ENCODE measurements around the gene SLC2A14.
"Not testable (repeated sequence)": the region's sequence is repeated elsewhere in the genome, so short reads cannot be mapped to it uniquely, and the experiment has no call there.

The SLC2A14 gene

DNA sequence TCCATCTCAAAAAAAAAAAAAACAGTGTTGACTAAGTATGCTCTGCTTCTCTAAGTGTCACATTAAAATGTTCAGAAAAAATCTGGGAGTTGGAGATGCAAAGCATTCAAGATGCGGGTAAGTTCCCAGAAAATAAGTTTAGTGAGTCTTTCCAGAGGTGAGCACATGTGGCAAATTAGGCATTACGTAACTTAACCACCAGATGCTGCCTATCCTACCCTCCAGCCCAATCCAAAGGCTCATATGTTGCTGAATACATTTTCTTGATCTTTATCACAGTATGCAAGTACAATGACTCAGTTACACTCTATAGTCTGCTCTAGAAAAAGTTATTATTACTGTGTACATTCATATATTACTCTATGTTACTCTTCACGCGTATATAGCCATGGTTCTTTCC lies 3.6 kb downstream of the SLC2A14 start:
- no peak for DNase-seq (ENCODE audit: low spot score)

DNA sequence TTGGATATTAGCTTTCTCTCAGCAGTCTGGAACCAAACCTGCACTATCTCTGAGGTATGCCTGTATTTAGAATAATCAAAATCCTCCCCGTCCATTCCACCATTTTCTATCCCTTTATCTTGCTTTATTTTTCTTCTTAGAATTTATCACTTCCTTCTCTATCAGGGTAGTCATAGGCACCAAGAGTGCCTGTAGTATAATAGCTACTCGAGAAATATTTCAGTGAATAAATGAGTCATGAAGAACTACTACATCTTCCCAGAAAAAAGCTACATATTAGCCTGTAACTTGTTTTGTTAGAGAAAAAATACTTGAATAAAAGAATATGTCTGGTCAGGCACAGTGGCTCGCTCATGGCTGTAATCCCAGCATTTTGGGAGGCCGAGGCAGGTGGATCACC lies 4.3 kb downstream of the SLC2A14 start:
- DNase-seq (ENCODE audit: low spot score), result no peak

DNA sequence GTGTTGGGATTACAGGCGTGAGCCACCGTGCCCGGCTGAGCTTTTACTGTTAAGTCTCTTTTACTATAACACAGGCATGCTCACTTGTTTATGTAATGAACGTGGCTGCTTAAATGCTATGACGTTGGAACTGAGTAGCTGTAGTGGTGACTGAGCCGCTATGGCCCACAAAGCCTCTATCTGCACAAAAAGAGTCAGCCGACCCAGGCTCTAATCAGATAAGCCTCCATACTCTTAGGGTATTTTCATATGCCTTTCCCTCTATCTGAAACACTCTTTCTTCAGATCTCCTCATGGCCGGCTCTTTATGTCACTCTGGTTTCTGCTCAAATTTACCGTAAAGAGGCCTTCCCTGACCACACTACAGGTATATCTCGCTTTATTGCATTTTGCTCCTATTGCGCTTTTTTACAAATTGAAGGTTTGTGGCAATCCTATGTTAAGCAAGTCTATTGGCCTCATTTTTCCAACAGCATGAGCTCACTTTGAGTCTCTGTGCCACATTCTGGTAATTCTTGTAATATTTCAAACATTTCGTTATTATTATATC lies 8.0 kb downstream of the SLC2A14 start:
- DNase-seq (ENCODE audit: low spot score), result no peak

DNA sequence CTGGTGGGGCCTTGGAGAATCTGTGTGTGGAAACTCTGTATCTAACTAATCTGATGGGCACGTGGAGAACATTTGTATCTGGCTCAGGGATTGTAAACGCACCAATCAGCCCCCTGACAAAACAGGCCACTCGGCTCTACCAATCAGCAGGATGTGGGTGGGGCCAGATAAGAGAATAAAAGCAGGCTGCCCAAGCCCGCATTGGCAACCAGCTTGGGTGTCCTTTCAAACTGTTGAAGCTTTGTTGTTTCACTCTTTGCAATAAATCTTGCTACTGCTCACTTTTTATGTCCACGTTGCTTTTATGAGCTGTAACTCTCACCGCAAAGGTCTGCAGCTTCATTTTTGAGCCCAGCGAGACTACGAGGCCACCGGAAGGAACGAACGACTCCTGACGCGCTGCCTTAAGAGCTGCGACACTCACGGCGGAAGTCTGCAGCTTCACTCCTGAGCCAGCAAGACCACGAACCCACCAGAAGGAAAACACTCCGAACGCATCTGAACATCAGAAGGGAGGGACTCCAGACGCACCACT lies 9.8 kb downstream of the SLC2A14 start:
- not testable (repeated sequence) for DNase-seq (ENCODE audit: low spot score)

DNA sequence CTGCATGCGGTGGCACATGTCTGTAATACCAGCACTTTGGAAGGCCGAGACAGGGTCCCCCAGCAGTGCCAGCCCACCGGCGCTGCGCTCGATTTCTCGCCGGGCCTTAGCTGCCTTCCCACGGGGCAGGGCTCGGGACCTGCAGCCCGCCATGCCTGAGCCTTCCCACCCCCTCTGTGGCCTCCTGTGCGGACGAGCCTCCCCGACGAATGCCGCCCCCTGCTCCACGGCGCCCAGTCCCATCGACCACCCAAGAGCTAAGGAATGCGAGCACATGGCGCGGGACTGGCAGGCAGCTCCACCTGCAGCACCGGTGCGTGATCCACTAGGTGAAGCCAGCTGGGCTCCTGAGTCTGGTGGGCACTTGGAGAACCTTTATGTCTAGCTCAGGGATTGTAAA lies 10.4 kb downstream of the SLC2A14 start:
- not testable (repeated sequence) for DNase-seq (ENCODE audit: low spot score)

DNA sequence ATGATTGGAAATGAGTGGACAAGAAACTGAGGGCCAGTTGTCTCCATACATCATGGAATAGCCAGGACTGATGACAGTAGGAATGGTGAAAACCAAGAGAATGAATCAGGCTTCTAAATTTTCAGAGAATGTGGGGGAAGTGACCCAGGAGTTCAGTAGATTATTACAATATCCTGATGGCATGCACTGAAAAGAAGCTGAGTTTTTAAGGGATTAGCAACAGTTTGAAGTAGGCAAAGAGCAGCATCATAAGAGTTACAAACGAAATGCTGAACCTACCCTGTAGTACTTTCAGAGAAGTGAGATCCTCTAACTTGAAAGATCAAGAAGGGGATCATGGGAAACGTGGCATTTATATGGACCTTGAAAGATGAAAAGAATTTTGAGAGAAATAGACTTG lies 13.2 kb downstream of the SLC2A14 start:
- DNase-seq (ENCODE audit: low spot score), result no peak

DNA sequence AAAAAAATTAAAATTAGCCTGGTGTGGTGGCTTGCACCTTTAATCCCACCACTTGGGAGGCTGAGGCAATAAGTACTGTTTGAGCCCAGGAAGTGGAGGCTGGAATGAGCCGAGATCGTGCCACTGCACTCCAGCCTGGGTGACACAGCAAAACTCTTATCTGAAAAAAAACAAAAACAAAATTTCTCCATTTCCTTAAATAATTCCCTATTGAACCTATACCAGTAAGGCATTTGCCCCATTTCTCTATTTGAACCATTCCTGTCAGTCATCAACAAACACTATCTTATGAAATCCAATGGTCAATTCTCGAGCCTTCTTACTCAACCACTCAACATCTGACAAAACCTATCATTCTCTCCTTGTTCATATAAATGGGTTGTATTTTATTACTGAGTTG lies 14.7 kb downstream of the SLC2A14 start:
- DNase-seq (ENCODE audit: low spot score), result no peak

DNA sequence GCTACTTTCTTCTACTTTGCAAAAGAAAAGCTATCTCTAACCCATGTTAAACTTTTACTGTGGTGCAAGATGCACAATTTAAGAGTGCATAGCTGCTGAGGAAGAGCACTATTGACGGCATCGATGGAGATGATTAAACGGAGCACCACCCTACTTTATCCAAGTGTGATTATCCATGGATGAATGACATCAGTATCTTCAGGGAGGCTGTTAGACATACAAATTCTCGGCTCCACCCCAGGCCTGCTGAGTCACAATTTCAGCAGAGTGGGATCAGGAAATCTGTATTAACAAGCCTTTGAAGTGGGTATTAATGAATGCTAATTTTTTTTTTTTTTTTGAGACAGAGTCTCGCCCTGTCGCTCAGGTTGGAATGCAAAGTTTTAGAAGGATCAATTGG lies 16.2 kb downstream of the SLC2A14 start:
- no peak for DNase-seq (ENCODE audit: low spot score)

DNA sequence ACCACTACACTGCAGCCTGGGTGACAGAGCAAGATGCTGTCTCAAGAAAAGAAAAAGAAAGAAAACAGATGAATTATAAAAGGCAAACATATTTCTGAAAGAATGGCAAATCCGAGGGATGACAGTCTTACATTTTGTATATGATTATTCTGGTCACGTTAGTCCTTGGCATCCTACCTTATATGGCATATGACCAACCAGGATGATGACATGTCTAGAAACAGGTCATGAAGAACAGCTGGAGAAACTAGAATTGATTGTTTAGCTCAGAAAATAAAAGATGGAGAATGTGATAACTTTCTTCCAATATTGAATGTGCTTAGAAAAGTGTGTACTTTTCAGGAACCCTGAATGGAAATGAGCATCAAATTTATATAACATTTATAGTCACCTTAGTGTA lies 19.2 kb downstream of the SLC2A14 start:
- no peak for DNase-seq (ENCODE audit: low spot score)

DNA sequence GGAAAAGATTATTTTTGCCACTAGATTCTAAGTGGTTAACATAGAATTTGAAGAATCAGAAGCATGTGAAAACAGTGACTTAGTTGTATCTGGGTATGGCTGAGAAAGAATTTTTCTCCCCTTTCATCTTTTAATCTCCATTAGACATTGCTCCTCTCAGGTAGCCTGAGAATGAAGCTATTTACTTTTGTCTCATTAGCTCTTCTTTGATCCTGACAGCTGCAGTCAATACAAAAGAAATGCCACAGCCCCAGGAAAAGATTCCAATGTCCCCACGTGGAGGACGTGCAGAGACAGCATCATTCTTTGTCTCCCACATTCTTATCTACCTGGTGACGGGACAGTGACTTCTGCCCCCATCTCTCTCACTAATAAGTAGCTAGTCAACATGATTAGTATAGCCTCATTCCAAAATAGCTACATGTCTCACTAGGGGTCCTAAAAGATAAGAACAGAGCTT lies 21.1 kb downstream of the SLC2A14 start:
- not testable (repeated sequence) for DNase-seq (ENCODE audit: low spot score)

DNA sequence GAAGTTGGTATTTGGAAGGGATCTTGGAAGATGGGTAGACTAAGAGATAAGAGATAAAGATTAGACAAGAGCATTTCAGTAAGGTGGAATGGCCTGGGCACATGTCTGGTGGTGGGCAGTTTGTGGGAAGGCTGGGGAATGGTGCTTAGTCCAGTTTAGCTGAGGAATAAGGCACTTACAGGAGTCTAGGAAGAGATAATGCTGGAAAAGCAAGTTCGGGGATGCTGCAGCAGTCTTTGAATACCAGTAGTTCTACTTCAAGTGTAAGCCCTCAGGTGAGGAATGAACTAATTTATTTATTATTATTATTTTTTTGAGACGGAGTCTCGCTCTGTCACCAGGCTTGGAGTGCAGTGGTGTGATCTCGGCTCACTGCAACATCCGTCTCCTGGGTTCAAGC lies 22.6 kb downstream of the SLC2A14 start:
- DNase-seq (ENCODE audit: low spot score), result not testable (repeated sequence)

DNA sequence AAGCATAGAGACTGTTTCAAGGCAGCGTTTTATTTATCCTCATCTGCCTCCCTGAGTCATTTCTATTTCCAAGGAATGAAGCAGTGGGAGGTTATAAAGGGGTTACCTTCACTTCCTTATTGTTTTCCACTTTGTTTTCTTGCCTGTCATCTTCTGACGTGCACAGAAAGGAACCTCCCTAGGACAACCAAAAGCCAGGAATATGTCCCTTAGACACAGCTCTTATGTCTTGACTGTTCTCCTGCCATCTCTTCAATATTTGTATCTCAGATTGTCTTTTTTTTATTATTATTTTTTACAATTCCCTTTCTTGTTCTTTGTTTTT lies 24.7 kb downstream of the SLC2A14 start:
- DNase-seq (ENCODE audit: low spot score), result not testable (repeated sequence)

DNA sequence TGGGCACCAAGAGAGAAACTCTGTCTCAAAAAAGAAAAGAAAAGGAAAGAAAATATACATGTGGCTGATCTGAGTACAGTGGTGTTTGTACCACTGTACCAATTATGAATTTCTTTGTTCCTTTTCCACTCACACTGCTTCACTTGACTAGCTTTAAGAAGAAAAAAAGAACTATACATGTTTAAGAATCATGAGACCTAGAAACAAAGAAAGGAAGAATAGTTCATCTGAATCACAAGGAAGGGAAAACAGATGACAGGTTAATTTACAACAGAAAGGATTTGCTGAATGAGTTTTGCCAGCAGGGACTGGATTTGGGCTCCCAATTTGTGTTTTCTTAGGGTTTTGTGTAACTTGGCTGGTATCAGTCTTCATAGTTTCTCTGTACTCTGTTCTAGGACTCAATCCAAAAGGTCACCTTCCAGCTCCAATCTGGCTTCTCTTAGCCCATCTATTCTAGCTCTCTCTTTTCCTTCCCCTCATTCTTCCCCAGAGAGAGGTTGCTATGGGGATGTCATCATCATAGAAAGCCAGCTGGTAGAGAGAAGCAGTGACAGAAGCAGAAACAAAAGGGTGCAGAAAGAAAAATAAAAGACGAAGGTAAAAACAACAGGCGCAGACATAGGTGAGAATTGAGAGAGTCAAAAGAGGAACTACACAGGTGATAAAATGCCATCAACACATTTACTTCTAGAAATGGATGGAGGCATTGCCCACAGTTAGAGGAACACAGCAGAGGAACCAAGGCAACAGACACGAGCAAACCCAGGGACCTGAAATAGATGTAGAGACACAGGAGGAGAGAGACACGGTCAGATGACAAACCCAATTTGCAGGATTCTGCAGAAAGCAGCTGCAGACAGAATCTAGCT lies 25.3 kb downstream of the SLC2A14 start:
- not testable (repeated sequence) for DNase-seq (ENCODE audit: low spot score)

DNA sequence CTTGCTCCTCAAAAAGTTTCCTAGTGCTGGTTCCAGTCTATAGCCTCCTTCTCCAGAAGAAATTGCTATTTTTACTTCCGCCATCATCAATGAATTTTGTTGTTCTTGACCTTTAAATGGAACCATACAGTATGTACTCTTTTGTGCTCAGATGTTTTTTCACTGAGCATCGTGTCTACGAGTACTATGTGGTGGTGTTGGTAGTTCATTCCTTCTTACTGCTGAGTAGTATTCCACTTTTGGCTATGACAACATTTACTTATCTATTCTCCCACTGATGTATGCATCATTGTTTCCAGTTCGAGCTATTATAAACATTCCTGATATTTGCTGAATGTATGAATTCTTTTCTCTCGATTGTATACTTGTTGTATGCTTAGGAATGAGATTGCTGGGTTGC lies 28.6 kb downstream of the SLC2A14 start:
- DNase-seq (ENCODE audit: low spot score), result no peak

DNA sequence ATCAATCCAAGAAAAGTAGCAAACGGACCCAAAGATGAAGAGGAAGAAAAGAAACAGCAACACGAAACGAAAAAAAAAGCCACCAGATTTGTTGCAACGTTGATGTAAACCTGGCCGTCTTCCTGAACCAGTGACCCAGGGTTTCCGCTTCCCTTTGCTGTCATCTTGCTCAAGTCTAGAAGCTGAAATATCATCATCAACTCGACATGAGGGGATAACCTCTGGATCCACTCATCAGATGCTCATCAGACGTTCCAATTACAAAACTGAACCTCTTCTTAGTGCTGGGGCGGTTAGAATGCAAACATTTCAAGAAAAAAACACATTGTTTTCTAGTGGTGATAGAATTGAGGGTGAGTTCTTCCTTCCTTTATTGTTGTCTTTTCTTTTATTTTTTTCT lies 29.1 kb downstream of the SLC2A14 start:
- DNase-seq (ENCODE audit: low spot score), result not testable (repeated sequence)

DNA sequence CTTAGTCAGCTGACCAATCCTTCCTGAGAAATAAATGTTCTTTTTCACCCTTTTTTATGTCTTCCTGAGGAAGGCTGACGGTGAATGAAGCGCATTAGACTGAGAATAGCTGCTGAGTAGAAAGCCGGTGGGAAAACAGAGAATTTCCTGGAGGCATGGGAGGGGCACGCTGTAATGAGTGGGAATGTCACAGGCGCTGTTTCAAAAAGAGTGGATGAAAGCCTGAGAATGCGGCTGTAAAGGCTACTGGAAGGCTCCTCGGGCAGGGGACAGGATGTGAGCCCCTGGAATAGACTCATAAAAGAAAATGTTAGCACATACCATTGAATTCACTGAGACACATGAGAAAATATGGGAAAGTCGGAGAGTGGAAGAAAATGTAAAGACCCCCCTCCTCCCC lies 29.6 kb downstream of the SLC2A14 start:
- DNase-seq (ENCODE audit: low spot score), result not testable (repeated sequence)

DNA sequence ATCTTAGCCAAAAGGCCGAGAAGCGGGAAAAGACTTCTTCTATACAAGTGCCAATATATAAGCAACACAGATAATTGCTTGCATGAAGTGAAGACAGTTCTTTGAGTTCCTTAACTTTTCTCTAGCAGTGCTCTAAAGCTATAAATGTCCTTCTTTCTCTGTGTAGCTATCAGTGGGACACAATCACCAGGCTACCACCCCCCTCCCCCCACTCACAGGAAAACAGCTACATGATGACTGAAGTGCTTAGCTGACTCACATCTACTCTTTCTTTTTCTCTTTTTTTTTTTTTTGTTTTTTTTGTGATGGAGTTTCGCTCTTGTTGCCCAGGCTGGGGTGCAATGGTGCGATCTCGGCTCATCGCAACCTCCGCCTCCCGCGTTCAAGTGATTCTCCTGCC lies 30.3 kb downstream of the SLC2A14 start:
- not testable (repeated sequence) for DNase-seq (ENCODE audit: low spot score)

DNA sequence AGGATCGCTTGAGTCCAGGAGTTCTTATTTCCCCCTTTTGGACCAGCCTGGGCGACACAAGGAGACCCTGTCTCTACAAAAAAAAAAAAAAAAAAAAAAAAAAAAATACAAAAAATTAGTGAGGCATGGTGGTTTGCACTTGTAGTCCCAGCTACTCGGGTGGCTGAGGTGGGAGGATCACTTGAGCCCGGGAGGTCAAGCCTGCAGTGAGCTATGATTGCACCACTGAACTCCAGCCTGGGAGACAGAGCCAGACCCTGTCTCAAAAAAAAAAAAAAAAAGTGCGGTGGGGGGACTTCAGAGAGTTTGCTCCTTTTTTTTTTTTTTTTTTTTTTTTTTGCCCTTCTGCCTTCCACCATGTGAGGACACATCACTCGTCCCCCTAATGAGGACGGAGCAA lies 32.9 kb downstream of the SLC2A14 start:
- DNase-seq (ENCODE audit: low spot score), result not testable (repeated sequence)

DNA sequence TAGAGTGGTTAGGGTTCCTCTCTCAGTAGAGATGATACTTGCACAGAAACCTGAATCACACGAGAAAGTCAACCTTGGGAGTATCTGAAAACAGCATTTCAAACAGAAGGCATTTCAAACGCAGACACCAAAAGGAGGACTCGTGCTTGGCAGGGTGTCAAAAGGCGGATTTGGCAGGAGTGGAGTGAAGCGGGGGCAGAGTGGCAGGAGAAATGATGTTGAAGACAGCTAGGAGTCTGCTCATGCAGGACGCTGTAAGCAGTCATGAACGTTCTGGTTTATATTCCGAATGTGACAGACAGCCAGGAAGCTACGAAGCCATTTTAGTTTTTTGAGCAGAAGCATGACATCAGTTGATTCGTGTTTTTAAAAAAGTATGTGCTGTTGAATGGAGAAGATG lies 33.5 kb downstream of the SLC2A14 start:
- DNase-seq (ENCODE audit: low spot score), result not testable (repeated sequence)

DNA sequence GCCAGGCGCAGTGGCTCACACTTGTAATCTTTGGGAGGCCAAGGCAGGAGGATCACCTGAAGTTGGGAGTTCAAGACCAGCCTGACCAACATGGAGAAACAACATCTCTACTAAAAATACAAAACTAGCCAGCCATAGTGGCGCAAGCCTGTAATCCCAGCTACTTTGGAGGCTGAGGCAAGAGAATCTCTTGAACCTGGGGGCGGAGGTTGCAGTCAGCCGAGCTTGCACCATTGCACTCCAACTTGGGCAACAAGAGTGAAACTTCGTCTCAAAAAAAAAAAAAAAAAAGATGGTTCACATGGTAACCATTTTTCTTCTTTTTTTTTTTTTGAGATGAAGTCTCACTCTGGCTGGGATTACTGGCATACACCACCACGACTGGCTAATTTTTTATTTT lies 35.3 kb downstream of the SLC2A14 start:
- DNase-seq (ENCODE audit: low spot score), result no peak

DNA sequence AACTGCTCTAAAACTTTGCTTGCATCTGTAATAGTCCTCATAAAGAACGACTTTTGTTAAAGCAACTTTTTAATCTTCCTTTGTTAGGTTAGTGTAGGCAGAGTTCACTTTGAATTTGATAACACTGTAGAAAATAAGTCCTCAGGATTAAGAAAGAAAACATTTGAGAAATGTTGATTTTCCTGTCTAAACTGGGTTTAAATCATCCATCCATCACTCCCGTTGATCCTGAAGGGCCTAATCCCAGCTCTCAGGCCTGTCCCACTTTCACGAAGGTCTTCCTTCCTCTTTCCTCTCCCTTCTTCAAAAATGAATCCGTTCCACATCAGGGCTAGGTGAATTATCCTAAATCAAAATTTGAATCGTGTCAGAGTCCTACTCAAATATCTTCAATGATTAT lies 36.9 kb downstream of the SLC2A14 start:
- DNase-seq (ENCODE audit: low spot score), result no peak

DNA sequence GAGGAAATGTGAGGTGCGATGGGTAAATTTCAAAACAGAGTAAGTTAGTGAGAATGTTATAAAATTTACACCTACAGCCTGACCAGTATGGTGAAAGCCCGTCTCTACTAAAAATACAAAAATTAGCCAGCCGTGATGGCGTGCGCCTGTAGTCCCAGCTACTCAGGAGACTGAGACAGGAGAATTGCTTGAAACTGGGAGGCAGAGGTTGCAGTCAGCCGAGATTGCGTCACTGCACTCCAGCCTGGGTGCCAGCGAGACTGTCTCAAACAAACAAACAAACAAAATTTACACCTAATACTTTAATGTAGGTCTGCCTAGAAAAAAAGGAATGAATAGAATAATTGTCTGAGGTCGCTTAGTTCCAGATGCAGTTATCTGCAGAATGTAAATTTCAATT lies 37.6 kb downstream of the SLC2A14 start:
- no peak for DNase-seq (ENCODE audit: low spot score)

DNA sequence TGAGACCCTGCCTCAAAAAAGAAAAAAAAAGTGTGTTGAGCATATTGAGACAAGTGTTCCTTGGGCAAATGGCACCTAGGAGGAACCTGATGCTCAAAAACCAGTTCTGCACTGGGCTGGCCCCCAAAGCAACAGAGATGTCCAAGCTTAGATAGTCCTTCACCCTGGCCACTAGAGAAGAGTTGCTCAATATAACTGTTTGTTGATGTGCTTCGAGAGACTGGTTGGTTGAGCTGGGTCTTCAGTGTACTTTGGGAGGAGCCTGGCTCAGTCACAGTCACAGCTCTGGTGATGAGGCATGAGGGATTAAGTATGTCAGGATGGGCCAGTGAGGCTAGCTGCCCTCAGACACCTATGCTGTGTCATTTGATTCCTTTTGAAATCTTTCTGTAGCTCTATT lies 38.0 kb downstream of the SLC2A14 start:
- DNase-seq (ENCODE audit: low spot score), result no peak

DNA sequence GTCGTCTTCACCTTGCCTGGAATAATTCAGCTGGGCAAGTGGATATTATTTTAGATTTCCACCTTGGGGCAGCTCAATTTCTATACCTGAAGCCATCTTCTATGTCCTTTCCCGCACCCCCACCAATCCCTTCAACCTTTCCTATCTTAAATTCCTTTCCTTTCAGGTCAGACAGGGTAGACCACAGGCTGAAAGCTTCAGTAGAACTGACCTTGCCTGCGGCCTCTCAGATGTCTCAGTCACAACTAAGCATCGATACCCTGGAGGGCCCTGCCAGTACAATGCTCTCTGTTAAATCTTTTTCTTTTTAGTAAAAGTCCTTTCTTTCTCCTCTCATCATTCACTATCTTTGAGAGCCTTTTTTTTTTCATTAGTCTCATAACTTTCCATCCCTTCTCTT lies 38.9 kb downstream of the SLC2A14 start:
- no peak for DNase-seq (ENCODE audit: low spot score)

Data from germinal center (tissue), 1 donor.